GM23338 (cell line): Measurements from ENCODE around the gene MFSD6. TPM values are rescaled to one million over a fixed set of nuclear protein-coding genes. Genes with fewer than 3 reads are reported as not detected.

Source experiments
- ATAC-seq: fragments of 200-7000 bp; cut with Tn5 transposase; 3 replicates; pipeline ENCODE4 v1.9.1; 2020
- DNase-seq: peaks from one replicate; pipeline ENCODE4 v3.0.0-alpha.2; 2015; ENCODE audit warnings: low spot score
- H2AFZ ChIP-seq: fragments of 200-600 bp; sonication (generic); 2 replicates; pipeline ENCODE4 v1.8.0; 2016; ENCODE audit warnings: antibody characterized with exemption, mild to moderate bottlenecking, moderate library complexity
- H3F3A ChIP-seq: fragments of 200-600 bp; sonication (generic); replicated peaks from 2 replicates; pipeline ENCODE4 v1.8.0; 2017; ENCODE audit warnings: antibody characterized with exemption, mixed run types, low read depth
- H3K27ac ChIP-seq: fragments of 200-600 bp; sonication (generic); 2 replicates; pipeline ENCODE4 v1.6.1; 2016; ENCODE audit warnings: low read depth
- H3K27me3 ChIP-seq: fragments of 200-600 bp; sonication (generic); 2 replicates; pipeline ENCODE4 v1.8.0; 2016; ENCODE audit warnings: mild to moderate bottlenecking, mixed run types, moderate library complexity; ENCODE audit not compliant: insufficient read depth
- H3K36me3 ChIP-seq: fragments of 200-600 bp; sonication (generic); 2 replicates; pipeline ENCODE4 v1.8.0; 2016; ENCODE audit warnings: mild to moderate bottlenecking; ENCODE audit not compliant: insufficient read depth
- H3K4me1 ChIP-seq: fragments of 200-600 bp; sonication (generic); 2 replicates; pipeline ENCODE4 v1.8.0; 2016; ENCODE audit warnings: mild to moderate bottlenecking, moderate library complexity; ENCODE audit not compliant: insufficient read depth
- H3K4me2 ChIP-seq: fragments of 200-600 bp; sonication (generic); 2 replicates; pipeline ENCODE4 v1.7.1; 2017; ENCODE audit warnings: mixed run types
- H3K4me3 ChIP-seq: fragments of 200-600 bp; sonication (generic); 2 replicates; pipeline ENCODE4 v1.6.1; 2016; ENCODE audit warnings: mixed run types
- H3K79me2 ChIP-seq: fragments of 200-600 bp; sonication (generic); replicated peaks from 2 replicates; pipeline ENCODE4 v1.8.0; 2017; ENCODE audit warnings: mild to moderate bottlenecking; ENCODE audit not compliant: insufficient read depth
- H3K9me2 ChIP-seq: fragments of 200-600 bp; sonication (generic); 2 replicates; pipeline ENCODE4 v1.8.0; 2017; ENCODE audit not compliant: insufficient read depth
- H4K20me1 ChIP-seq: fragments of 200-600 bp; sonication (generic); replicated peaks from 2 replicates; pipeline ENCODE4 v1.8.0; 2017; ENCODE audit warnings: mild to moderate bottlenecking; ENCODE audit not compliant: insufficient read depth
- H3K27ac Mint-ChIP-seq: 2 replicates; pipeline ENCODE4 v1.8.0; 2020; ENCODE audit warnings: inconsistent platforms, mild to moderate bottlenecking, moderate library complexity, mixed read lengths
- H3K27me3 Mint-ChIP-seq: 3 replicates; pipeline ENCODE4 v1.8.0; 2022; ENCODE audit warnings: low read depth, mild to moderate bottlenecking, moderate library complexity, mixed read lengths, inconsistent platforms; ENCODE audit not compliant: insufficient read depth, poor library complexity
- H3K36me3 Mint-ChIP-seq: 3 replicates; pipeline ENCODE4 v1.8.0; 2021; ENCODE audit warnings: low read depth, mild to moderate bottlenecking, inconsistent platforms, moderate library complexity, mixed read lengths
- H3K4me1 Mint-ChIP-seq: 3 replicates; pipeline ENCODE4 v1.8.0; 2020; ENCODE audit warnings: mild to moderate bottlenecking, inconsistent platforms, mixed read lengths
- H3K4me3 Mint-ChIP-seq: 3 replicates; pipeline ENCODE4 v1.8.0; 2021; ENCODE audit warnings: moderate library complexity, mild to moderate bottlenecking, inconsistent platforms, mixed read lengths
- H3K9me3 Mint-ChIP-seq: 3 replicates; pipeline ENCODE4 v1.8.0; 2020; ENCODE audit warnings: moderate library complexity, mild to moderate bottlenecking, inconsistent platforms, mixed read lengths
- CREB1 ChIP-seq: fragments of 250-450 bp; sonication (Bioruptor Pico); IDR thresholded peaks from 2 replicates; pipeline ENCODE4 v1.5.0; 2020; ENCODE audit warnings: low read depth, mild to moderate bottlenecking, moderate library complexity
- ETS1 ChIP-seq: IDR thresholded peaks from 2 replicates; pipeline ENCODE4 v1.6.1; 2016; ENCODE audit warnings: antibody characterized with exemption
- EZH2phosphoT487 ChIP-seq: fragments of 200-600 bp; sonication (generic); IDR thresholded peaks from one replicate; pipeline ENCODE4 v1.8.1; 2018; ENCODE audit warnings: antibody characterized with exemption; ENCODE audit not compliant: unreplicated experiment
- JUNB ChIP-seq: IDR thresholded peaks from one replicate; pipeline ENCODE4 v1.6.1; 2016; ENCODE audit warnings: antibody characterized with exemption; ENCODE audit not compliant: unreplicated experiment
- REST ChIP-seq: IDR thresholded peaks from one replicate; pipeline ENCODE4 v1.6.1; 2018; ENCODE audit warnings: antibody characterized with exemption; ENCODE audit not compliant: unreplicated experiment
- ZNF331 ChIP-seq: fragments of 250-450 bp; sonication (Bioruptor Pico); IDR thresholded peaks from 2 replicates; pipeline ENCODE4 v1.5.0; 2020; ENCODE audit warnings: low read depth, mild to moderate bottlenecking, moderate library complexity
- polyA plus RNA-seq: library from polyadenylated mRNA; unstranded; fragments of >200 nt; fragmentation: Nextera tagmentation; extraction: Ambion mirVana; gene quantifications from 2 replicates; pipeline ENCODE4 v1.2.1, GENCODE V29; 2016
- total RNA-seq: library from RNA; depleted of rRNA; stranded (reverse); fragments of >200 nt; shearing (Covaris generic); gene quantifications from 2 replicates; pipeline ENCODE4 v1.2.3, GENCODE V29; 2014
- TF ChIP-seq, protein P1 (sequence below), 2 experiments: fragments of 200-600 bp in 1 of 2; sonication (generic) in 1 of 2; conservative IDR thresholded peaks; 2 replicates each; pipeline versions ENCODE4 v1.5.1 to v1.6.1; 2016 to 2017; ENCODE audit warnings: antibody characterized with exemption in 2 of 2, low read depth in 2 of 2, mild to moderate bottlenecking in 2 of 2, moderate library complexity in 1 of 2

The MFSD6 gene
- total and polyA plus RNA-seq, 2 experiments from 2014 or later, result 2.3 to 9.6 TPM

- Mint-ChIP-seq H3K4me1 (peaks cover 25% of the 10 kb centered on the region), H3K4me3 (peak overlapping the region; percentile 88), H3K27me3 (peaks cover 13% of the 10 kb centered on the region), H3K27ac (peak overlapping the region; percentile 96), H3K36me3 (peaks cover 25% of the 10 kb centered on the region), H3K9me3 (peaks cover 24% of the 10 kb centered on the region)
- no peak for DNase-seq
- ATAC-seq, result no peak; the same call in 2 of the 3 replicates
- H3K79me2 ChIP-seq, result no peaks in the 10 kb centered on the region
- H2AFZ ChIP-seq, result peak overlapping the region; percentile 98
- H3K36me3 ChIP-seq, result no peaks in the 10 kb centered on the region
- peaks cover 25% of the 10 kb centered on the region for H3K4me1 ChIP-seq
- H3K4me2 ChIP-seq, result peak overlapping the region; percentile 91
- no peaks in the 10 kb centered on the region for H3K9me2 ChIP-seq
- H4K20me1 ChIP-seq, result no peaks in the 10 kb centered on the region
- peaks cover 4% of the 10 kb centered on the region; the same call in 1 of the 2 replicates for H3F3A ChIP-seq
- H3K27ac ChIP-seq, result peak overlapping the region; percentile 95
- H3K27me3 ChIP-seq, result no peaks in the 10 kb centered on the region
- peak overlapping the region; percentile 74 for H3K4me3 ChIP-seq
- no peak for TF ChIP-seq JUNB
Observed at GRCh38 chr2:190533968-190534309, 125.8 kb downstream of the MFSD6 start.

DNA sequence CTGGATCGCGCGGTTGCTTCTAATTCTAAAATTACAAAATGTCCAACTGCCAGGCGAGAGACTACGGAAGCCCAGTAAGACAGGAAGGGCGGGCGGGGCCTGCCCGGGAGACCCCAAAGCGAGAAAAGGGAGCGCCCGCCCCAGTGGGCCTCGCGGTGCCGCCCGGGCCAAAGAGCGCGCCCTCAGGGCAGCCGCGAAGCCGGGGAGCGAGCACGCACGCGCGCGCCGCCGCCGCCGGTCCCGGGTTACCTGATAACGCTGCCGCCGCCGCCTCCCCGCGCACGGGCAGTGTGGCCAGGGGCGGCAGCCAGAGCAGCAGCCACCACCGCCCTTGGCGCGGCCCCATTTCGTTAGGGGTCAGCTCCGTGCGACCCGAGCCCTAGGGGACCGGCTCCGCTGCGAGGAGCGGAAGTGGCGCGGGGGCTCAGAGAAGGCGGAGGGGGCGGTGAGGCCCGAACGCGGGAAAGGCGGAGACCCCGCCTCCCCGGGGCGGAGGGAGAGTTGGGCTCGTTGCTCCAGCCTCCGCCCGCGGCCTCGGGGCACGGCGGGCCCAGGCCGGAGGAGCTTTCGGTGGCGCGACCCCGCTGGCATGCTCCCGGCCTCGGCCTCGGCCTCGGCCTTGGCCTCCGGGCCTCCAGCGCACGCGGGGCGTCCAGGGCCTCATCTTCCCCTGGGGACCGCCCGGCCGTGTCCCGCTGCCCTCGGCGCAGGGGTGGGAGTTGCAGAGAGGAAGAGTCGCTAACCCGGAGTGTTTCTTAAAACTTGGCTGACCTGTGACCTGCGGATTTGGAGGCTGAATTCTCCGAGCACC is 126.4 kb downstream of the MFSD6 start, which contains the start of gene NEMP2:
Gene NEMP2 (minus strand): TSS at position 413 of the 811 bp plus-strand sequence. CDS start 67 bp downstream, at position 346.
- H3K79me2 ChIP-seq, result no peaks in the 10 kb centered on the region
- TF ChIP-seq REST (no peak), EZH2phosphoT487 (no peak), ETS1 (peak; percentile 52; the same call in 1 of the 2 replicates), CREB1 (CRISPR knock-in tag) (peak; percentile 42; the same call in 1 of the 2 replicates), JUNB (no peak), ZNF331 (CRISPR knock-in tag) (no peak)
- TF ChIP-seq, protein P1, sequence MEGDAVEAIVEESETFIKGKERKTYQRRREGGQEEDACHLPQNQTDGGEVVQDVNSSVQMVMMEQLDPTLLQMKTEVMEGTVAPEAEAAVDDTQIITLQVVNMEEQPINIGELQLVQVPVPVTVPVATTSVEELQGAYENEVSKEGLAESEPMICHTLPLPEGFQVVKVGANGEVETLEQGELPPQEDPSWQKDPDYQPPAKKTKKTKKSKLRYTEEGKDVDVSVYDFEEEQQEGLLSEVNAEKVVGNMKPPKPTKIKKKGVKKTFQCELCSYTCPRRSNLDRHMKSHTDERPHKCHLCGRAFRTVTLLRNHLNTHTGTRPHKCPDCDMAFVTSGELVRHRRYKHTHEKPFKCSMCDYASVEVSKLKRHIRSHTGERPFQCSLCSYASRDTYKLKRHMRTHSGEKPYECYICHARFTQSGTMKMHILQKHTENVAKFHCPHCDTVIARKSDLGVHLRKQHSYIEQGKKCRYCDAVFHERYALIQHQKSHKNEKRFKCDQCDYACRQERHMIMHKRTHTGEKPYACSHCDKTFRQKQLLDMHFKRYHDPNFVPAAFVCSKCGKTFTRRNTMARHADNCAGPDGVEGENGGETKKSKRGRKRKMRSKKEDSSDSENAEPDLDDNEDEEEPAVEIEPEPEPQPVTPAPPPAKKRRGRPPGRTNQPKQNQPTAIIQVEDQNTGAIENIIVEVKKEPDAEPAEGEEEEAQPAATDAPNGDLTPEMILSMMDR (conservative IDR thresholded peaks at IDR 0.05; ENCODE audit: low read depth in 2 of 2), result no peak

More for the DNA sequence above, 126.4 kb downstream of the MFSD6 start, which contains the start of gene NEMP2:
- H4K20me1 ChIP-seq, result no peaks in the 10 kb centered on the region
- H3K4me1 ChIP-seq, result peaks cover 25% of the 10 kb centered on the region
- peak within 1 kb of the TSS; percentile 74 for H3K4me3 ChIP-seq
- Mint-ChIP-seq H3K27me3 (peaks cover 11% of the 10 kb centered on the region), H3K4me1 (peaks cover 21% of the 10 kb centered on the region), H3K36me3 (peaks cover 29% of the 10 kb centered on the region), H3K9me3 (peaks cover 28% of the 10 kb centered on the region), H3K4me3 (peak within 1 kb of the TSS; percentile 88), H3K27ac (peak within 1 kb of the TSS; percentile 96)
- H3K36me3 ChIP-seq, result 0 out of 2 replicates have a peak, but pooled peaks cover under 1% of the 10 kb centered on the region
- peak; percentile 88 for ATAC-seq
- peaks cover 4% of the 10 kb centered on the region; the same call in 1 of the 2 replicates for H3F3A ChIP-seq
- H3K9me2 ChIP-seq, result no peaks in the 10 kb centered on the region
- peak within 1 kb of the TSS; percentile 95 for H3K27ac ChIP-seq
- H2AFZ ChIP-seq, result peak within 1 kb of the TSS; percentile 98
- no peaks in the 10 kb centered on the region for H3K27me3 ChIP-seq
- peak within 1 kb of the TSS; percentile 91 for H3K4me2 ChIP-seq
- DNase-seq, result peak; percentile 90
